BE2C (cell line): ENCODE data around the gene LTBP4.

Source experiments
- DNase-seq: peaks from one replicate; pipeline ENCODE4 v3.0.0-alpha.2; 2020
- H3K27me3 ChIP-seq: fragments of 250-450 bp; sonication (Bioruptor Pico); 2 replicates; pipeline ENCODE4 v1.5.1; 2020; ENCODE audit warnings: mild to moderate bottlenecking
- H3K36me3 ChIP-seq: fragments of 250-450 bp; sonication (Bioruptor Pico); 2 replicates; pipeline ENCODE4 v1.5.1; 2020; ENCODE audit warnings: mild to moderate bottlenecking
- H3K4me1 ChIP-seq: fragments of 250-450 bp; sonication (Bioruptor Pico); 2 replicates; pipeline ENCODE4 v1.5.1; 2020
- H3K4me3 ChIP-seq: 2 replicates; pipeline ENCODE4 v1.5.1; 2011; ENCODE audit warnings: low read depth, low read length
- H3K9me3 ChIP-seq: fragments of 250-450 bp; sonication (Bioruptor Pico); 2 replicates; pipeline ENCODE4 v1.5.1; 2020
- CTCF ChIP-seq: IDR thresholded peaks from 2 replicates; pipeline ENCODE4 v1.5.1; 2012; ENCODE audit warnings: mild to moderate bottlenecking, low read depth, low read length

Gene LTBP4

GRCh38 chr19:40581531-40581930 is 19.6 kb upstream of the LTBP4 start:
- DNase-seq, result no peak
- Histone ChIP-seq H3K4me3 (no peak overlapping the region), H3K27me3 (no peaks in the 10 kb centered on the region), H3K4me1 (no peaks in the 10 kb centered on the region; the same call in 1 of the 2 replicates), H3K9me3 (no peaks in the 10 kb centered on the region; the same call in 1 of the 2 replicates), H3K36me3 (no peaks in the 10 kb centered on the region; the same call in 1 of the 2 replicates)
- TF ChIP-seq CTCF, result no peak

GRCh38 chr19:40582467-40582866 is 18.7 kb upstream of the LTBP4 start:
- no peaks in the 10 kb centered on the region for H3K27me3 ChIP-seq
- H3K4me1 ChIP-seq, result no peaks in the 10 kb centered on the region; the same call in 1 of the 2 replicates
- no peaks in the 10 kb centered on the region; the same call in 1 of the 2 replicates for H3K9me3 ChIP-seq
- no peak for DNase-seq
- no peaks in the 10 kb centered on the region; the same call in 1 of the 2 replicates for H3K36me3 ChIP-seq
- no peak for TF ChIP-seq CTCF
- H3K4me3 ChIP-seq, result no peak overlapping the region

GRCh38 chr19:40583283-40583682 is 17.9 kb upstream of the LTBP4 start:
- TF ChIP-seq CTCF, result no peak
- DNase-seq, result no peak
- Histone ChIP-seq H3K36me3 (no peaks in the 10 kb centered on the region; the same call in 1 of the 2 replicates), H3K9me3 (no peaks in the 10 kb centered on the region; the same call in 1 of the 2 replicates), H3K4me1 (no peaks in the 10 kb centered on the region; the same call in 1 of the 2 replicates), H3K27me3 (no peaks in the 10 kb centered on the region), H3K4me3 (no peak overlapping the region)

- no peaks in the 10 kb centered on the region for H3K27me3 ChIP-seq
- H3K4me3 ChIP-seq, result no peak overlapping the region
- H3K9me3 ChIP-seq, result no peaks in the 10 kb centered on the region
- TF ChIP-seq CTCF, result peak; percentile 40
- H3K4me1 ChIP-seq, result no peaks in the 10 kb centered on the region
- no peaks in the 10 kb centered on the region; the same call in 1 of the 2 replicates for H3K36me3 ChIP-seq
- no peak for DNase-seq
These were observed 17.2 kb upstream of the LTBP4 start for GRCh38 chr19:40584007-40584406.

- no peak for DNase-seq
- no peaks in the 10 kb centered on the region for H3K27me3 ChIP-seq
- H3K9me3 ChIP-seq, result no peaks in the 10 kb centered on the region
- no peaks in the 10 kb centered on the region for H3K4me1 ChIP-seq
- no peak overlapping the region for H3K4me3 ChIP-seq
- no peak for TF ChIP-seq CTCF
- H3K36me3 ChIP-seq, result no peaks in the 10 kb centered on the region; the same call in 1 of the 2 replicates
These were observed 15.8 kb upstream of the LTBP4 start for GRCh38 chr19:40585241-40585981.

- TF ChIP-seq CTCF, result no peak
- H3K4me1 ChIP-seq, result no peaks in the 10 kb centered on the region
- no peak for DNase-seq
- no peaks in the 10 kb centered on the region for H3K9me3 ChIP-seq
- H3K27me3 ChIP-seq, result no peaks in the 10 kb centered on the region
- H3K4me3 ChIP-seq, result no peak overlapping the region
- no peaks in the 10 kb centered on the region for H3K36me3 ChIP-seq
These were observed 15.2 kb upstream of the LTBP4 start for GRCh38 chr19:40585982-40586422.
